GM18505 (cell line): ENCODE measurements around the gene MAGT1.
"Not testable (repeated sequence)": the region's sequence is repeated elsewhere in the genome, so short reads cannot be mapped to it uniquely, and the experiment has no call there.

ENCODE experiments used
- ATAC-seq: cut with Tn5 transposase; IDR thresholded peaks from one replicate; pipeline ENCODE4 v1.9.1; 2021; ENCODE audit not compliant: unreplicated experiment
- POLR2A ChIP-seq: IDR thresholded peaks from 4 replicates; pipeline ENCODE4 v1.6.1; 2011; ENCODE audit warnings: borderline replicate concordance; ENCODE audit not compliant: insufficient read depth, insufficient read length; ENCODE audit errors: extremely low read depth

The MAGT1 gene

GRCh38 chrX:77910108-77910840, 15.0 kb upstream of the MAGT1 start, which contains the start of gene ATP7A:
Gene ATP7A, plus strand, starts transcription at chrX:77910693. Its CDS starts 60,949 bp downstream, at chrX:77971642.
- TF ChIP-seq POLR2A: peak; percentile 52
- peak; percentile 95 for ATAC-seq

GRCh38 chrX:77901506-77901905, 6.3 kb upstream of the MAGT1 start:
- ATAC-seq: no peak
- TF ChIP-seq POLR2A: no peak

- TF ChIP-seq POLR2A: no peak
- ATAC-seq: no peak
Measured at GRCh38 chrX:77900688-77901087, 5.5 kb upstream of the MAGT1 start.

- ATAC-seq: peak; percentile 53
- TF ChIP-seq POLR2A: peak; percentile 76
Measured at GRCh38 chrX:77899081-77899828, 4.0 kb upstream of the MAGT1 start, which contains the start of gene COX7B. Gene COX7B, plus strand, starts transcription at chrX:77899468. Its CDS starts 86 bp downstream, at chrX:77899554.

- TF ChIP-seq POLR2A: no peak
- ATAC-seq: no peak
Measured at GRCh38 chrX:77893713-77894112, 1.5 kb downstream of the MAGT1 start.

GRCh38 chrX:77892887-77893286, 2.3 kb downstream of the MAGT1 start:
- no peak for ATAC-seq
- no peak for TF ChIP-seq POLR2A

- ATAC-seq: not testable (repeated sequence)
Measured at GRCh38 chrX:77881418-77881817, 13.8 kb downstream of the MAGT1 start.

- no peak for TF ChIP-seq POLR2A
- no peak for ATAC-seq
Measured at GRCh38 chrX:77875372-77875771, 19.9 kb downstream of the MAGT1 start.

GRCh38 chrX:77831544-77831943, 63.7 kb downstream of the MAGT1 start:
- not testable (repeated sequence) for ATAC-seq

GRCh38 chrX:77821989-77822388, 73.2 kb downstream of the MAGT1 start:
- not testable (repeated sequence) for ATAC-seq

- no peak for TF ChIP-seq POLR2A
- no peak for ATAC-seq
Measured at GRCh38 chrX:77820091-77820727, 75.0 kb downstream of the MAGT1 start.

- TF ChIP-seq POLR2A: no peak
Measured at GRCh38 chrX:77814210-77814609, 81.0 kb downstream of the MAGT1 start.

GRCh38 chrX:77802201-77802600, 93.0 kb downstream of the MAGT1 start:
- ATAC-seq: no peak
- TF ChIP-seq POLR2A: no peak

More at GRCh38 chrX:77814210-77814609, 81.0 kb downstream of the MAGT1 start:
- no peak for ATAC-seq

GRCh38 chrX:77795124-77795523, 100.1 kb downstream of the MAGT1 start:
- TF ChIP-seq POLR2A: no peak
- no peak for ATAC-seq

GRCh38 chrX:77793946-77794345, 101.3 kb downstream of the MAGT1 start:
- no peak for TF ChIP-seq POLR2A
- ATAC-seq: no peak
